NCI-H1436 treated with DMSO at 0.1 percent for 48 hours (cell line): ENCODE data around the gene TMEM150A.
"Not testable (repeated sequence)": the region's sequence is repeated elsewhere in the genome, so short reads cannot be mapped to it uniquely, and the experiment has no call there.

ENCODE experiments used
- DNase-seq: peaks from one replicate; lab custom pipeline; 2025; lab: John Stamatoyannopoulos, UW

Gene TMEM150A, protein sequence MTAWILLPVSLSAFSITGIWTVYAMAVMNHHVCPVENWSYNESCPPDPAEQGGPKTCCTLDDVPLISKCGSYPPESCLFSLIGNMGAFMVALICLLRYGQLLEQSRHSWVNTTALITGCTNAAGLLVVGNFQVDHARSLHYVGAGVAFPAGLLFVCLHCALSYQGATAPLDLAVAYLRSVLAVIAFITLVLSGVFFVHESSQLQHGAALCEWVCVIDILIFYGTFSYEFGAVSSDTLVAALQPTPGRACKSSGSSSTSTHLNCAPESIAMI

DNA sequence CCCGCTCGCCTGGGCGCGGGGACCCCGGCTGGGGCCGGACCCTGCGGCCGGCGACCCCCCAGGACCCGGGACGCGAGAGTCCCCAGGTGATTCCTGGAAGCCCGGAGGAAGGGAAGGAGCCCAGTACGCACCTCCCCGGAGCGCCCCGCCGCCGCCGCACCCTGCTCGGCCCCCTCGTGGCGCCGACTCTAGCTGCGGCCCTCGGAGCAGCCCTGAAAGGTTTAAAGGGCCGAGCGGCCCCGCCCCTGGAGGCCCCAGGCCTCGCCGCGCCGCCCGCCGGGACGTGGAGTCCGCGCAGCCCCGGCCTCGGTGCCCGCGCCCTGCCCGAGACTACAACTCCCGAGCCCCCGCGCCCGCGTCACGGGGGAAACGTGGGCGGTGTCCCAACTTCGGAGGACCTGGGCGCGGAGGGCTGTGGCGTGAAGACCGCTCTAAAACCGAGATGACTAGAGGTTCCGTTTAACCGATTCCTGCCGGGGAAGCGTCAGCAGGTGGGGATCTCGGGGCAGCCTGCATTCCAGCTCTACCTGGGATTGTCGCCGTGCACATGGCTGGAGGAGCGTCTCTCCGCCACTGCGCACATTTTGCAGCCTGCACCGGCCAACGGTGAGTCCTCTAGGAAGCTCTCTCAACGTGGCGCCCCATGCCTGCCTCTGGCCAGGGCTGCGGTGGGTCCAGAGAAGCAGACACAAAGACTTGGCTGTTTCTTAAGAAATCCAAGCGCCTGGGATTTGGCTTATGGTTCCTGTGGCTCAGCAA is at the start of gene TMEM150A:
TMEM150A (minus strand) TSS at position 223 of the 759 bp plus-strand sequence. CDS start 750 bp downstream, outside the sequence.
- DNase-seq: no peak

DNA sequence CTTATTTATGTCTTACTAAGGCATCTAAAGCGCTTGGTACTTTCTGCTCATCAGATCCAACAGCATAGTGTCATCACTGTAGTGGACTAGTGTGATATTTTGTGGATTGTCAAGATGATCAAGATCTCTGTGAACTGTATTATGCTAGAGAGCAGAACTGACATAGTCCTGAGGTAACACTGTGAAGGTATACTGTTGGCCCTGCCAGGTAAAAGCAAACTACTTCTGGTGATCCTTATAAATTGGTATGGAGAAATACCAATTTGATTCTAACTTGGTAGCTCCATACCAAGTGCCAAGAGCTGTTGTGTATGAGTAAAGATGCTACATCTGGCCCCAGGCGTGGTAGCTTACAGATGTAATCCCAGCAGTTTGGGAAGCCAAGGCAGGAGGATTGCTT is 49.6 kb upstream of the TMEM150A start:
- DNase-seq: no peak

DNA sequence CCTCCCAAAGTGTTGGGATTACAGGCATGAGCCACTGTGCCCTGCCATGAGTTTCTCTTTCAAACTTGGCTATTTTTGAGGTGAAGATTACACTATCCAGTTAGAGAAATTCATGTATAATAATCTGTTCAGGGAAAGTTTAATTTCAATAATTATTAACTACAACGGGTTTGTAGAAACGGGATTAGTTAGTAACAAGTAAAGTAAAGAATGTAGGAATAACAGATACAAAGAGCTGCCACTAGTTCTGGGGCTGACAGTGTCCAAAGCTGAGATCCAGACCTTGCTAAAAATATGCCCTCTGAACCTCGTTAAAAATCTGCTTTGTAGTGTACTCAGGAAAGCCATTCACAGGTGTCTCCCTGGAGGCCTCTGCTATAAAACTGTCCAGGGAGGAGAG is 48.6 kb upstream of the TMEM150A start:
- DNase-seq: no peak

- no peak for DNase-seq
These were observed 48.0 kb upstream of the TMEM150A start for GRCh38 chr2:85650456-85650855.

GRCh38 chr2:85649201-85650190 is 47.0 kb upstream of the TMEM150A start:
- DNase-seq: no peak

DNA sequence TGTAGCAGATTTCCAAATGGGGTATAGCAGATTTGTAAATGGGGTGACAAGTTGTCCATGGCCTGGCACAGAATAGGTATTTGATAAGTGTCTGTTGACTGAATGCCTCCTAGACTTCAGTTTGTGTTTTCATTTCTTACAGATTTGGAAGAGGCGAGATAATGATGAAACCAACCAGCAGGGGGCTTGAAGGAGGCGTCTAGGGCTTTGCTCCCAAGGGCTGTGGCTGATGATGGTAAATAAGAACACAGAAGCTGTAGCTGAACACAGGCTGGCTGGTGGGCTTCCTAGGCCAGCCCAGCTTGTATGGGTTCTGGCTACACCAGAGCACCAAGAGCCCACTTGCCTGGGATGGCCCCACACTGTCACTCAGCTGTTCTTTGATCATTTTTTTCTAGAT is 46.1 kb upstream of the TMEM150A start:
- no peak for DNase-seq

GRCh38 chr2:85647823-85648526 is 45.5 kb upstream of the TMEM150A start:
- DNase-seq: no peak

DNA sequence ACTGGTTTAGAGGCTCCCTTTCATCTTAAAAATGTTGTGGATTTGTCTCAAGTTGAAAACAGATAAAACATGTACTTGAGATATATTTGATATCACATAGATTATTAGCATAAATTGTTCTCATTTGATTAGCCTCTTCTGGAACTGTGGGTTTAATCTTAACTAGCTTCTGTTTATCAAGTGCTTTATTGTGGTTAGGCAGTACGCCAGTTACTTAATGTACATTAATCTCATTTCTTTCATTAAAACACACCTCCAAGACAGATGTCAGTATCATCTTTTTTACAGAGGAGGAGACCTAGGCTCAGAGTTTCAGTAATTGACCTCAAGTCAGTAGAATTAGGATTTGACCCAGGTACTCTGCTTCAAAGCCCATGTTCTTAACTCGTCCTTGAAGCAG is 43.7 kb upstream of the TMEM150A start:
- DNase-seq: no peak

GRCh38 chr2:85644909-85645308 is 42.4 kb upstream of the TMEM150A start:
- DNase-seq: no peak

DNA sequence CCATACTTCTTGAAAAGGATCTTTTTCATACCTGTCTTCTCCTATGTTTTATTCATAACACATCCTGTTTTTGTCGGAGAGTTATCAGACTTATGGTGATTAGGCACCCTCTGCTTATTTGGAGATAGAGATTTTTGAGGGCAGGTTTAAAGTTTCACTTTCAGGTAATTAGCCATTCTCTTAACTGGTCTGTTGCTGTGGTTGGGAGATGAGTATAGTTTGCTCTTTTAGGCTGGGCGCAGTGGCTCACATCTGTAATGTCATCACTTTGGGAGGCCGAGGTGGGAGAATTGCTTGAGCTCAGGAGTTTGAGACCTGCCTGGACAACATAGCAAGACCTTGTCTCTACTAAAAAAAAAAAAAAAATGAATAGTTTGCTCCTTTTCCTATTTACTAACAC is 40.2 kb upstream of the TMEM150A start:
- no peak for DNase-seq

- no peak for DNase-seq
These were observed 33.1 kb upstream of the TMEM150A start for GRCh38 chr2:85635636-85636035.

DNA sequence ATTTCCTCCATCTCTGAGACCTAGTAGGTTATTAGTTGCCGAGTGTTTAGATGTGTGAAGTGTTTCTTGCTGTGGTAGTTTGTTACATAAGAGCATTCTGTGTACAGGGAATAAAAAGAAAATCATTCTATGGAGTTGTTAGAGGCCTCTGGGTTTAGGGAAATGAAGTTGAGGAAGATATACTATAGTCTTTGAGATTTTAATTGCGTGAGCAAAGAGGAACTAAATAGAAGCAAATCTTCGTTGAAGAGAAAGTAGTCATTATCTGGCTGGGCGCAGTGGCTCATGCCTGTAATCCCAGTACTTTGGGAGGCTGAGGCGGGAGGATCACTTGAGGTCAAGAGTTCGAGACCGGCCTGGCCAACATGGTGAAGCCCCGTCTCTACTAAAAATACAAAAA is 32.5 kb upstream of the TMEM150A start:
- DNase-seq: no peak

DNA sequence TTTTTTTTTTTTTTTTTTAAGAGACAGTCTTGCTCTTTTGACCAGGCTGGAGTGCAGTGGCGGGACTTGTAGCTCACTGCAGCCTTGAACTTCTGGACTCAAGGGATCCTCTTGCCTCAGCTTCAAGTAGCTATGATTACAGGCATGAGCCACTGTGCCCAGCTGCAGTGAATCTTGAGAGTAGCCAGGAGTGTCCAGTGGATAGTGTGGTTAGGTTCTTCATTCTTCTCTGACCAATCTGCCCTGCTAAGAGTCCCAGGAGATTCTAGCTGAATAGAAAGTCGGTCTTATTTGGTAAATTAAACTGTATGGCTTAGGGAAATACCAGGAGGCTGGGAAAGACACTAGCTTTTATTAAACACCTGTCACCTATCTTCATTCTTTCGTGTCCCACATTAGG is 28.8 kb upstream of the TMEM150A start:
- DNase-seq: no peak

DNA sequence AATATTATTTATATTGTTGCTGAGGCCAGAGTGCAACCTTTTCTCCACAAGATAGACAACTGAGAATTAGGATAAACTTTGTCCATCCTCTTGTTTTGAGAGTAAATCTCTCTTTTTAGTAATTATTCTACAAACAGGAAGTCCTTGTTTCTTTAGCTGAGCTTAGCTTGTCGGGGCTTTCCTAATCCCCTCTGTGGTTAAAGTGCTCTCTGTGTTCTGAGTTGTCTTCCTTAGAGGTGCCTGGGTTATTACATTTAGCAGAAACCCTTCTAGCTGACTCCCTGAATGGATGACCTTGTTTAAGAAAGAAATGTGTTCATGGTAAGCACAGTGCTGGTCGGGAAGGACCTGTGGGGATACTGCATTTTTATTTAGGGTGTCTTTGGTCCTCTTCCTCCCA is 26.2 kb upstream of the TMEM150A start:
- DNase-seq: no peak

DNA sequence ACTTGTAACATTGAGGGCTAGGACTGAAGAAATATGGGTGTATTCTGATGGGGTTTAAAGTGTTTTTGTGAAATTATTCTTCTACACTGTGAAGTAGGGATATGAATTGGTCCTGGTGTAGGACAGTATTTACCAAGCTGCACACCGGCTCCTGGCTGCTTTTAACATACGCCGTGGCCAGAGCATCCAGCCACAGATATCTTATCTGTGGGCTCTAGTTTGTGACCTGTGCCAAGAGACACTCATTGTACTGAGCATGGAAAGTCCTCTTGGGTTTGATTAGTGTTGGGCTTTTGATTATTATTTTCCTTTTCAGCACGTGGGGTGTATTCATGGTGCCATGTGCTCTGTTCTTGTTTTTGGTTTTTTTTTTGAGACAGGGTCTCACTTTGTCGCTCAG is 21.5 kb upstream of the TMEM150A start:
- DNase-seq: no peak

- no peak for DNase-seq
These were observed 18.8 kb upstream of the TMEM150A start for GRCh38 chr2:85621338-85621737.

DNA sequence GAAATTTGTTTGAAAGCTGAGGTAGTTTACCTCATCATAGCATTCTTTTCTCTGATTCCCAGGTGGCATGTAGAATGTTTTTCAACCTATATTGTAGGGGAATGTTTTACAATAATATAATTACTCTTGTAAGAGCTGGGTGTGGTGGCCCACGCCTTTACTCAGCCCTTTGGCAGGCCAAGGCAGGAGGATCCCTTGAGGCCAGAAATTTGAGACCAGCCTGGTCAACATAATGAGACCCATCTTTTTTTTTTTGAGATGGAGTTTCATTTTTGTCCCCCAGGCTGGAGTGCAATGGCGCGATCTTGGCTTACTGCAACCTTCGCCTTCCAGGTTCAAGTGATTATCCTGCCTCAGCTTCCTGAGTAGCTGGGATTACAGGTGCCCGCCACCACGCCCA is 17.1 kb upstream of the TMEM150A start:
- no peak for DNase-seq

- DNase-seq: not testable (repeated sequence)
These were observed 15.2 kb upstream of the TMEM150A start for GRCh38 chr2:85617723-85618122.

DNA sequence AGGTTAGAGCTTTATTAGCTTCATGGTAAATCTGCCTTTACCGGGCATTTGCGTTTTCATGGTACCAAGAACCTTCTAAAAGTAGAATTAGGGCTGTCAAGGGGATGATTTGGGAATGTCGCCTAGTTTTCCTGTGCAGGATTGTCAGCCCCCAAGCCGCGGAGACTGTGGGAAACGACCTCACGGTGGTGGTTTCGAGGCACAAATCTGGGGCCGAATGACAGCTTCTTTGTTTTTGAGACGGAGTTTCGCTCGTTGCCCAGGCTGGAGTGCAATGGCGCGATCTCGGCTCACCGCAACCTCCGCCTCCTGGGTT is 12.9 kb upstream of the TMEM150A start:
- DNase-seq: no peak

DNA sequence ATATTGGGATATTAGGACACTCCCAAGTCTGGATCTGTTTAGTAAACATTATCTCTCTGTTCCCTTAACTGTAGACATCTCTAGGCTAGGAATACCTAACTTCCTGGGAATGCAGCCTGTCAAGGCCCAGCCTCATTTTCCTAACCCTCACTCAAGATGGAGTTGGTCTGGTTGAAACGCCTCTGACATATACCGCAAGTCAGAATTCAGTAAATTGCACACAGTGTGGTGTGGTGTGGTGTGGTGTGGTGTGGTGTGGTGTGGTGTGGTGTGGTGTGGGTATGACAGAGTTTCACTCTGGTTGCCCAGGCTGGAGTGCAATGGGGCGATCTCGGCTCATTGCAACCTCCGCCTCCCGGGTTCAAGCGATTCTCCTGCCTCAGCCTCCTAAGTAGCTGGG is 12.3 kb upstream of the TMEM150A start:
- DNase-seq: not testable (repeated sequence)

DNA sequence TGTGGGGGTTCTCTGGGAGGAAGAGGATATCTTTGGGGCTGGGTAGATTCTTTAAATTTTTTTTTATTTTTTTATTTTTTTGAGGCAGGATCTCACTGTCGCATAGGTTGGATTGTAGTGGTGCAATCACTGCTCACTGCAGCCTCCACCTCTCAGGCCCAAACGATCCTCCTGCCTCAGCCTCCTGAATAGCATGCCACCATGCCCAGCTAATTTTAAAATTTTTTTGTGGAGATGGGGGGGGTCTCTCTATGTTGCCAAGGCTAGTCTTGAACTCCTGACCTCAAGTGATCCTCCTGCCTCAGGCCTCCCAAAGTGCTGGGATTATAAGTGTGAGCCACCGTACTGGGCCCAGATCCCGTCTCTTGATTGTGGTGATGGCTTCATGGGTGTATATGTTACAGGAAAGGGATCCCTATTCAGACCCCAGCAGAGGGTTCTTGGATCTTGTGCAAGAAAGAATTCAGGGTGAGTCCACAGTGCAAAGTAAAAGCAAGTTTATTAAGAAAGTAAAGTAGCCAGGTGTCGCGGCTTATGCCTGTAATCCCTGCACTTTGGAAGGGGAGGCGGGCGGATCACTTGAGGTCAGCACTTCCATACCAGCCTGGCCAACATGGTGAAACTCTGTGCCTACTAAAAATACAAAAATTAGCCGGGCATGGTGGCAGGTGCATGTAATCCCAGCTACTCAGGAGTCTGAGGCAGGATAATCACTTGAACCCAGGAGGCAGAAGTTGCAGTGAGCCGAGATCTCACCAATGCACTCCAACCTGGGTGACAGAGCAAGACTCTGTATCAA is 11.4 kb upstream of the TMEM150A start:
- DNase-seq: no peak
